Gastrocnemius medialis (tissue), 4 donors: ENCODE results near the gene COL25A1. TPM values are rescaled to one million over a fixed set of nuclear protein-coding genes. Genes with fewer than 3 reads are reported as not detected.
"Not testable (repeated sequence)": the region's sequence is repeated elsewhere in the genome, so short reads cannot be mapped to it uniquely, and the experiment has no call there.

ENCODE experiments used
- ATAC-seq, 2 donors: fragments of 150-250 bp; one replicate each; pipeline ENCODE4 v1.9.1; 2016
- DNase-seq, 2 donors: peaks; one replicate each; pipeline ENCODE4 v3.0.0-alpha.2; 2019
- H3K27ac ChIP-seq, 4 donors: fragments of 200-600 bp; sonication (generic); 1 replicate in 1 of 4; 2 replicates in 3 of 4; pipeline ENCODE4 v1.5.1; 2016 to 2018; ENCODE audit warnings: mild to moderate bottlenecking in 2 of 4, moderate library complexity in 1 of 4
- H3K27me3 ChIP-seq, 3 donors: fragments of 200-600 bp; sonication (generic) in 2 of 3; 1 replicate in 1 of 3; 2 replicates in 2 of 3; pipeline versions ENCODE4 v1.5.1 to v1.6.0; 2016 to 2019; ENCODE audit warnings: mild to moderate bottlenecking in 1 of 3, moderate library complexity in 1 of 3
- H3K36me3 ChIP-seq, 2 donors: fragments of 200-600 bp; sonication (generic) in 1 of 2; one replicate each; pipeline ENCODE4 v1.5.1; 2017 to 2018
- H3K4me1 ChIP-seq, 2 donors: fragments of 200-600 bp; sonication (generic) in 1 of 2; one replicate each; pipeline ENCODE4 v1.5.1; 2016 to 2017; ENCODE audit warnings: mild to moderate bottlenecking in 2 of 2
- H3K4me3 ChIP-seq, 4 donors: fragments of 200-600 bp; sonication (generic) in 3 of 4; 1 replicate in 1 of 4; 2 replicates in 3 of 4; pipeline ENCODE4 v1.5.1; 2016 to 2019; ENCODE audit warnings: mild to moderate bottlenecking in 2 of 4
- H3K9me3 ChIP-seq, 3 donors: fragments of 200-600 bp; sonication (generic) in 2 of 3; 1 replicate in 1 of 3; 2 replicates in 2 of 3; pipeline ENCODE4 v1.5.1; 2016 to 2019
- CTCF ChIP-seq, 5 experiments: fragments of 450-650 bp in 3 of 5; fragments of 200-600 bp in 2 of 5; sonication (generic) in 2 of 5; IDR thresholded peaks in 4 of 5; conservative IDR thresholded peaks in 1 of 5; 1 replicate in 4 of 5; 2 replicates in 1 of 5; pipeline ENCODE4 v1.5.1; 2016 to 2019; ENCODE audit warnings: antibody characterized with exemption in 5 of 5, mild to moderate bottlenecking in 3 of 5, moderate library complexity in 3 of 5
- POLR2A ChIP-seq, 2 donors: fragments of 450-650 bp; IDR thresholded peaks; one replicate each; pipeline ENCODE4 v1.6.1; 2017; ENCODE audit warnings: antibody characterized with exemption in 2 of 2, mild to moderate bottlenecking in 2 of 2, moderate library complexity in 2 of 2
- in situ Hi-C, 4 donors: fragments of 200-750 bp; cut with MboI; loops; one replicate each; pipeline versions ENCODE4 v1.15.0 to v1.8.0; 2017; ENCODE audit warnings: low sequenced_read_pairs in 4 of 4
- intact Hi-C: fragments of 100-400 bp; cut with DNase I; formaldehyde crosslinking; loops from one replicate; pipeline ENCODE4 v1.15.1; 2023; ENCODE audit warnings: low total_unique reads
- total RNA-seq, 4 donors: library from RNA; depleted of rRNA; stranded (reverse); fragments of >200 nt; gene quantifications; one replicate each; pipeline versions ENCODE4 v1.1.0 to v1.2.3, GENCODE V29; 2016

COL25A1 gene
- total RNA-seq, 4 donors from 2014 or later, result 0.27 to 2.0 (median 0.85) TPM; not detected in 1

- DNase-seq (no peak), ATAC-seq (no peak)
- in situ Hi-C loops, result no loop called here
- H3K36me3 ChIP-seq, result no peaks in the 10 kb centered on the region
- no peaks in the 10 kb centered on the region for H3K9me3 ChIP-seq
- no peaks in the 10 kb centered on the region for H3K4me1 ChIP-seq
- H3K27ac ChIP-seq, result no peak overlapping the region
- H3K4me3 ChIP-seq, result no peak overlapping the region
- no peak for TF ChIP-seq POLR2A (IDR thresholded peaks at IDR 0.05)
- TF ChIP-seq CTCF (IDR thresholded peaks at IDR 0.05 in 4 of 5, conservative IDR thresholded peaks at IDR 0.05 in 1 of 5), result no peak
- intact Hi-C loops, result no loop called here
- H3K27me3 ChIP-seq, result no peaks in the 10 kb centered on the region
Observed at GRCh38 chr4:109083911-109084310, 218.5 kb downstream of the COL25A1 start.

DNA sequence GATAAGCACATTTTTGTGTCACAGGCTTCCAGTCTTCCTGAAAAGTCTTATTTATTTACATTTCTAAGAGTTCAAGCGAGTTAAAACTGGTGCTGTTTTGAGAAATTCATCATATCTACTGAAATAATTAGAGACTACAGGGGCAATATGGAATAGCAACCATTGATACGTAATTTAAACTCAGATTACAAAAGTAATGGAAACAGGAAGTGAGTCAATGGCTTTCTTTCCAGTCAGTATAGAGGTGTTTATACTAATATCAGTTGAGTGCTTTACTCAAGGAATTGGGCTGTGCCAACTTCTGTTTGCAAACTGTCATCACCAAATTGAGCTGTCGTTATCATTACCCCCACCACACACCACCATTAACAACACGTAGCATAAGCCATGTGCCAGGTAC lies 222.7 kb downstream of the COL25A1 start:
- H3K27me3 ChIP-seq, result no peaks in the 10 kb centered on the region
- no peak for TF ChIP-seq POLR2A (IDR thresholded peaks at IDR 0.05)
- no peak for TF ChIP-seq CTCF (IDR thresholded peaks at IDR 0.05 in 4 of 5, conservative IDR thresholded peaks at IDR 0.05 in 1 of 5)
- H3K9me3 ChIP-seq, result no peaks in the 10 kb centered on the region
- H3K4me1 ChIP-seq, result no peaks in the 10 kb centered on the region
- in situ Hi-C loops (no loop called here), intact Hi-C loops (no loop called here)
- H3K36me3 ChIP-seq, result no peaks in the 10 kb centered on the region
- no peak overlapping the region for H3K27ac ChIP-seq
- DNase-seq (no peak), ATAC-seq (no peak)
- no peak overlapping the region for H3K4me3 ChIP-seq

GRCh38 chr4:109079201-109079600 lies 223.3 kb downstream of the COL25A1 start:
- Histone ChIP-seq H3K4me1 (no peaks in the 10 kb centered on the region), H3K9me3 (no peaks in the 10 kb centered on the region), H3K27me3 (no peaks in the 10 kb centered on the region), H3K4me3 (no peak overlapping the region), H3K27ac (no peak overlapping the region), H3K36me3 (no peaks in the 10 kb centered on the region)
- no peak for DNase-seq
- ATAC-seq, result peak in 1 of 2 donors; percentile 39
- TF ChIP-seq CTCF (IDR thresholded peaks at IDR 0.05 in 4 of 5, conservative IDR thresholded peaks at IDR 0.05 in 1 of 5), result no peak
- TF ChIP-seq POLR2A (IDR thresholded peaks at IDR 0.05), result no peak
- intact Hi-C loops, result no loop called here
- in situ Hi-C loops, result no loop called here

GRCh38 chr4:109078724-109079123 lies 223.7 kb downstream of the COL25A1 start:
- ATAC-seq, result peak in 1 of 2 donors; percentile 33
- TF ChIP-seq CTCF (IDR thresholded peaks at IDR 0.05 in 4 of 5, conservative IDR thresholded peaks at IDR 0.05 in 1 of 5), result no peak
- no peak for TF ChIP-seq POLR2A (IDR thresholded peaks at IDR 0.05)
- no peak for DNase-seq
- Histone ChIP-seq H3K4me1 (no peaks in the 10 kb centered on the region), H3K9me3 (no peaks in the 10 kb centered on the region), H3K27me3 (no peaks in the 10 kb centered on the region), H3K36me3 (no peaks in the 10 kb centered on the region), H3K27ac (no peak overlapping the region), H3K4me3 (no peak overlapping the region)
- intact Hi-C loops (no loop called here), in situ Hi-C loops (no loop called here)

DNA sequence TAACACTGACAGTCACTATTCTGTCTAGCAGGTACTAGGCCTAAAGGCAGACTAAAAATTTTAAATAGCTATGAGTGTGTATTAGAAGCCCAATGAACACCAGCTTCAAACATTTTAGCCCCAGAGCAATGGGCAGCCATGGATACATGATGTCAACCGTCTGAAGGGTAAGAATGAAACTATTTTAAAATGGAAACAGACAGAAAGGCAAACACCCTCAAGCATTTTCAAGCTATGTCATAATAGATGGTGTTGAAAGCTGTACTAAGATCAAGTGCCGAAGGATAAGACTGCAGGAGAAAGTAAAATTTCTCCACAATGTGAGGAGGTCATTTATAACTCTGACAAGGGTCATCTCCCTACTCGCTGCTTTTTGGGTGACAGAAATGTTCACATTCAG lies 225.0 kb downstream of the COL25A1 start:
- DNase-seq, result no peak
- in situ Hi-C loops (no loop called here), intact Hi-C loops (no loop called here)
- Histone ChIP-seq H3K27me3 (no peaks in the 10 kb centered on the region), H3K36me3 (no peaks in the 10 kb centered on the region), H3K4me1 (no peaks in the 10 kb centered on the region), H3K4me3 (no peak overlapping the region), H3K27ac (no peak overlapping the region), H3K9me3 (no peaks in the 10 kb centered on the region)
- no peak for ATAC-seq
- TF ChIP-seq CTCF (IDR thresholded peaks at IDR 0.05 in 4 of 5, conservative IDR thresholded peaks at IDR 0.05 in 1 of 5) (no peak), POLR2A (IDR thresholded peaks at IDR 0.05) (no peak)

DNA sequence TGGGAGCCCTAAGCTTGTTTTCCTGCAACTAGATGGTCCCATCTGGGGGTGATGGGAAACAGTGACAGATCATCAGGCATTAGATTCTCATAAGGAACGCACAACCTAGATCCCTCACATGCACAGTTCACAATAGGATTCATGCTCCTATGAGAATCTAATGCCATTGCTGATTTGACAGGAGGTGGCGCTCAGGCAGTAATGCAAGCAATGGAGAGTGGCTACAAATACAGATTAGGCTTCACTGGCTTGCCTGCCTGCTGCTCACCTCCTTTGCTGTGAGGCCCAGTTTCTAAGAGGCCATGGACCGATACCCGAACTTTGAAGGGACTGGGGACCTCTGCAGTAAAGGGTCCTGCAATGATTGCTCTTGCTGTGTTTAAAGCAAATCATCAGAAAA lies 225.7 kb downstream of the COL25A1 start:
- intact Hi-C loops, H3K27ac ChIP-seq, H3K9me3 ChIP-seq, H3K4me1 ChIP-seq, in situ Hi-C loops, H3K27me3 ChIP-seq, H3K36me3 ChIP-seq, ATAC-seq, DNase-seq, H3K4me3 ChIP-seq: not testable (repeated sequence)
